Measurements from ENCODE around the gene SETD1B. TPM values are rescaled to one million over a fixed set of nuclear protein-coding genes. Genes with fewer than 3 reads are reported as not detected.

The SETD1B gene
- total and polyA plus RNA-seq, 12 donors: 2.1 to 27.3 (median 11.9) TPM

- peaks cover 40 to 53% of the 10 kb centered on the region in 2 donors for H3K4me1 ChIP-seq (replicated peaks in 1 of 2)
- peak; percentile 88 to 97 (median 90) for DNase-seq
- H3K27me3 ChIP-seq: no peaks in the 10 kb centered on the region
- H3K9me3 ChIP-seq (replicated peaks in 1 of 3): no peaks in the 10 kb centered on the region
- peaks cover 0 to 11% of the 10 kb centered on the region in 2 donors for H3K36me3 ChIP-seq (replicated peaks in 1 of 2)
- peak; percentile 96 to 97 for TF ChIP-seq POLR2A (IDR thresholded peaks at IDR 0.05)
- TF ChIP-seq CTCF (IDR thresholded peaks at IDR 0.05): no peak
- H3K27ac ChIP-seq: peak overlapping the region; percentile 97 to 100 (median 100)
- H3K4me3 ChIP-seq: peak overlapping the region; percentile 28 to 92 (median 56)
- intact Hi-C loops (cut with DNase I): no loop called here
- 0 to 1% (median 0%) methylated on average over 32 to 65 of the region's 65 CpGs for WGBS, 4 donors
Measured at GRCh38 chr12:121802843-121803698, 738 bp upstream of the SETD1B start.

GRCh38 chr12:121804417-121805111 is 755 bp downstream of the SETD1B start:
- WGBS, 4 donors: 0 to 8% (median 0%) methylated on average over 4 to 63 of the region's 63 CpGs
- Histone ChIP-seq H3K4me1 (replicated peaks in 1 of 2) (peaks cover 27 to 40% of the 10 kb centered on the region in 2 donors), H3K4me3 (peak overlapping the region; percentile 25 to 92 (median 70)), H3K27ac (peak overlapping the region; percentile 16 to 100 (median 100)), H3K27me3 (no peaks in the 10 kb centered on the region), H3K36me3 (replicated peaks in 1 of 2) (peaks cover 0 to 26% of the 10 kb centered on the region in 2 donors), H3K9me3 (replicated peaks in 1 of 3) (no peaks in the 10 kb centered on the region)
- no peak for TF ChIP-seq POLR2A (IDR thresholded peaks at IDR 0.05)
- TF ChIP-seq CTCF (IDR thresholded peaks at IDR 0.05): peak in 1 of 6 experiments; percentile 5
- peak in 4 of 7 donors; percentile 47 to 71 (median 52) for DNase-seq
- intact Hi-C loops (cut with DNase I): no loop called here

- peaks cover 27 to 44% of the 10 kb centered on the region in 2 donors for H3K4me1 ChIP-seq (replicated peaks in 1 of 2)
- peak overlapping the region in 4 of 5 donors; percentile 75 to 100 (median 100) for H3K27ac ChIP-seq
- H3K9me3 ChIP-seq (replicated peaks in 1 of 3): no peaks in the 10 kb centered on the region
- H3K27me3 ChIP-seq: no peaks in the 10 kb centered on the region
- DNase-seq: peak in 1 of 7 donors; percentile 31
- H3K36me3 ChIP-seq (replicated peaks in 1 of 2): peaks cover 0 to 34% of the 10 kb centered on the region in 2 donors
- intact Hi-C loops (cut with DNase I): no loop called here
- 2 to 5% (median 3%) methylated on average over 25 to 45 of the region's 45 CpGs for WGBS, 4 donors
- H3K4me3 ChIP-seq: peak overlapping the region in 2 of 4 donors; percentile 68 to 92
- no peak for TF ChIP-seq POLR2A (IDR thresholded peaks at IDR 0.05)
- TF ChIP-seq CTCF (IDR thresholded peaks at IDR 0.05): no peak
Measured at GRCh38 chr12:121805171-121806008, 1.6 kb downstream of the SETD1B start.

Measured in adrenal gland (tissue), 12 donors.